Fibroblast of skin of left biceps (primary cell): ENCODE measurements around the gene CACNA2D2.

ENCODE experiments used
- DNase-seq, 2 experiments: peaks; one replicate each; pipeline ENCODE4 v3.0.0-alpha.2; 2013; ENCODE audit warnings: low read depth in 2 of 2

The CACNA2D2 gene

DNA sequence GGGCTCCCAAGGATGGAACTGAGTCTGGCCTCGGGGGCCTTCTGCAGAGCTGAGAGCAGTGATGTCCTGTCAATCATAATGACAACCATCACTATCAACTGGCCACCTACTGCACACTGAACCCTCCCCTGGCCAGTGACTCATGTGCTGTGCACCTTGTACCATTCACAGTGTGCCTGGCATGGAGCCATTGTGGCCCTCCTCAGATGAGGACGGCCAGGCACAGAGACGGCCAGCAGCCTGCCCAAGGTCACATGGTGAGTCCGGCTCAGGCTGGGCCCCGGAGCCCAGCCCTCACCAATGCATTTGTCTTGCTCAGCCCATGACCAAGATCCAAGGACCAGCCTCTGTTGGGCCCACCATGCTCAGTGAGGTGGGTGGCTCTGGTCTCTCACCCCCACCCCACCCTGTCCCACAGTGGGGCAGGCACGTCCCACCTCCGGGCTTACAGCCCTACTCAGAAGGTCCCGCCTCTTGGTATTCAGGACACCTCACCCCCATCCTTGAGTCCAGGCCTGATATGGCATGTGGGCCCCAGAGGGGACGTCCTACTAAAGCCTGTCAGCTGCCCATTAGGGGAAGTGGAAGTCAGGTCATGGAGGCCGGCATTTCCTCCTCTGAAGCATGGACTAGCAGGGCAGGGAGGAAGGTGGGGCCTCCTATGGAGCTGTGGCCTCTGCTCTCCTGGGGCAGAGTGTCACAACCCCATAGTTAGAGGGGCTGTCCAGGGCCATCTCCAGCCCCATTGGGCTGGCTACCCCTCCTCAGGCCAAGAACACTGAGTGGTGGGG is 108.2 kb downstream of the CACNA2D2 start:
- no peak for DNase-seq

- DNase-seq: no peak
Measured at GRCh38 chr3:50393061-50393460, 110.4 kb downstream of the CACNA2D2 start.

DNA sequence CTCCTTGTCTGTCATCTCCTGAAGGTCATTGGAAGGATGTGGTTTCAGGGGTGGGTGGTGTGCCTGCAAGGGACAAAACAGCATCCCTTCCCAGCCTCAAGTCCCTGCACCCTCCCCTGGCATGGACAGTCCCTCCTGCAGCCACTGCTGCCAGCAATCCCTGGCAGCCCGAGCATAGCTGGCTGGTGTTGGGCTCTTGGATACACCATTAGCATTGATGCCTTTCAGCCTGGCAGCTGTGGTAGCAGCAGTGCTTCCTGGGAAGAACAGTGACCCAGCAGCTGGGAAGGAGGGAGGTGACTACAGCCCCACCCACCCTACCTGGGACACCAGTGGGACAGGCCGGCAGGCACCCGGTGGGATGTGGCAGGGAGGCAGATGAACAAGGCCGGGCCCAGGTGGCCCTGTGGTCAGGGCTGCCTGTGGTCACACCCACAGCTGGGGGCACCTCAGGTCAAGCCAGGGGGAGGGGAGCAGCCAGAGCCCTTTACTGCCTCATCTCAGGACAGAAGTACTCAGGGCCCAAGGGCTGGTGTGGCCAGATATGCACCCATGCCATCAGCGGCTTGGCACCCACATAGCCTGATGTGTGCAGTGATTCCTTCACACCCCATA is 111.2 kb downstream of the CACNA2D2 start:
- DNase-seq: no peak

DNA sequence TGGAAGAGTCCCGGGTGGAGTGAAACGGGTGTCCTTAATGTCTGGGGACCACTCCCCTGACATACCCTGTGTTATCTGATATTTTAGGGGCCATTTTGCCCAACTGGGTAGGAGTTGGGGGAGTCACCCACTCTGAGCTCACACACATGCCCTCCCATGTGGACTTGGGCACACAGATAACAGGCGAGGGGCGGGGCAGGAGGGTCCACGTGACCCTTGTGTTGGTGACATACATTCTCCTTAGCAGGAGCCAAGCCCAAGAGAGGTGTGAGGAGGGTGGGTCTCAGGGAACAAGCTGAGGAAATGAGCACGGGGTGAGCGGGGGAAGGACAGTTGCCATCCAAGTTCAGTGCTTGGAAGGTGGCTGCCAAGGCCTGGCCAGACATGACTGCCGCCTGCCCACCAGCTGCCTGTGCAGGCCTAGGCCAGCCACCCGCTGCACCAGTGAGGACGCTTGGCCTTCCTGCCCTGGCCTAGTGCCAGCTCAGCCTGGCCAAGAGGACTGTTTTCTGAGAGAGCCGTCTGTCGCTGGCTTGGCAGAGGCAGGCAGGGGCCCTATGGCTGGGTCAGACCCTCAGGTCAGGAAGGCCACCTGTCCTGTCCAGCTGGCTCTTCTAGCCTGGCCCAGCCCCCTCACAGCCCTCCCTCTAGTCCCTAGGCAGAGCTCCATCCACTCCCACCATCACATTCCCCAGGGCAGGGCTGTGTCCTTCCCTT is 112.8 kb downstream of the CACNA2D2 start:
- no peak for DNase-seq

DNA sequence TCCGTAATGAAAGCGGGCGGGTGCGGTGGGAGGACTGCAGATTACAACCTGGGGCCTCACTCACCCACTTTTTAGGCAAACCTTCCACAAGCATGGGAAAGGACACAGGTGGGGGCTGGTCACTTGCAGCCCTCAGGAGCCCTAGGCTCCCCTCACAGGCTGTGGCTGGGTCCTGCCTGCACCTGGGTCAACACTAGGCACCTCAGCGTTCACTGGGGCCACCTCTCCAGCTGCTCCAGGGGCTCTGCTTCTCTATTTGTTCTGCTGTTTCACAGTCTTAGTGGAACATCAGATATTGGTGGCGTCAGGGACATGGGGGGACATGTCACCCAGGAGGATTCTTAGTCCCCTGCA is 114.0 kb downstream of the CACNA2D2 start:
- DNase-seq: no peak

DNA sequence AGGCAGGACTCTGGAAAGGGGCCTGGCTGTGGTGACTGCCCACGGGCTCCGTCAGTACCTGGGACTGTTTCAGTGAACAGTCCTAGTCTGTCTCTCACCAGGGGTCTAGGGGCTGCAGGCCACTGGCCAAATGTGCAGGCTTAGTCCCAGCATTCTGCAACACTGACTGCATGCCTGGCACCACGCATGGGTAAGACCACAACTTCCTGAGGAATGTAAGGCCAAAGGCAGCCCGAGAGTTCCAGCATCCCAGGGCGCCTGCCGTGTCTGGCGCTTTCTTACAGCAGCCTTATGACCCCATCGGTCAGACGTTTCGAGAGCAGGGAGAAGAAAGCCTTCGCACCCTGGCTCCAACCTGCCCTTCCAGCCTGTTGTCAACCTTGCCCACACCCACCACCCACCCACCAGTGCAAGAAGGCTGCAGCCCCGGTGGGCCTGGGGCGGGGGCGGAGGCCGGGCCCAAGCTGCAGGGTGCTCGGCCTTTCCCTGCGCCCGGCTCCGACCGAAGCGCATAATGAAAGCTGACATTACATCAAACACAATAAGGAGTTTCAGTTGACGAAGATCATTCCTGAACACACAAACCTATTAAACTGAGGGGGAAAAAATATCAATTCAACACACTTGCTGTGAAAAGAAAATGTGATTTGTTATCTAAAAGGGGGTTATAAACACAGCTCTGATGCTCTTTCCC is 114.6 kb downstream of the CACNA2D2 start:
- no peak for DNase-seq

- no peak for DNase-seq
Measured at GRCh38 chr3:50388016-50388719, 115.3 kb downstream of the CACNA2D2 start.

DNA sequence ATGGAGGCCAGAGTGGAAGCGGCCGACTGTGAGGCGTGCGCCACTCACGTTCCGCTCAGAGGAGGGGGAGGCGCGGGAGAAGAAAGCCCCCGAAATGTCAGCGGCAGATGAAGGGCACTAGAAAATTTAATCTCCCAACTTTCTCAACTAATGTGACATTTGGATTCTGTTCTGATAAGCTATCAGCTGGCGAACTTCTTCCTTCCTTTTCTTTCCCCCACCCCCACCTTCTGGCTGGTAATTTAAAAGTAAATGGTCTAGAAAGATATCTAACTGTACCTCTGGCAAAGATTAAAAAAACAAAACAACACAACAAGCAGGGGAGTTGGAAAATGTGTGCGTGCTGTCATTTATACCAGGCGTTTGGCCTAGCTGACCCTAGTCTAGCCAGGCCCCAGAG is 117.7 kb downstream of the CACNA2D2 start:
- DNase-seq: no peak

DNA sequence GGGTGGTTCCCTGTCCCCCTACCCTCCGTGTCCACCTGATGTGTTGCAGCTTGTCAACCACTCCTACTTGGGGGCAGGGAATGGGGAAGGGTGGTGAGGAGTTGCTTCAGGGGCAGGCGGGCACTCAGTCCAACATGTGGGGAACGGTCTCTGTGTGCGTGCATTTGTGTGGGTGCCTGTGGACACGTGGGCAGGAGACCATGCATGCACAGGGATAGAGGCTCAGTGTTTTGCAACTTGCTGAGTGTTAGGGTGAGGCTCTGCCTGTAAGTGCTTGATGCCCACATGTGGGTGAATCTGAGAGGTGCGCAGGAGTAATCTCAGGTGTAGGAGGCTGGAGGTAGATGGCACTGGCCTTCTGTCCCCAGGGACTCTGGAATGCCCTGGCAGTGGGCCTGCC is 119.7 kb downstream of the CACNA2D2 start:
- DNase-seq: no peak

DNA sequence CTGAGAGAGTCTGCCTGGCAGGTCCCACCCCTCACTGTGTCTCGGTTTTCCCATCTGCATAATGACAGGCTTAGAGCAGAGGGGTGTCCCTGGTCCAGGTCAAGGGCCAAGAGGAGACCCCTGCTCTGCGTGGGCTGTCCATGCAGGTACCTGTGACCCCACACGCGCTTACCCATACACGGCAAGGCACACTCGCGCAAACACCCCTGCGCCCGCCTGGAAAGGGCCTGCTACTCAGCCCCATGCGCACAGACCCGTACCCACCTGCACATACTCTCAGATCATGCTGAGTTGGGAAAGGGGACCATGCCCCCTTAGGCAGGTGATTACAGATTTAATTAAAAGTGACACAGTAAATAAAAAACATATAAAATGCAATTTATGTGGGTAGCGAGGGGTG is 120.7 kb downstream of the CACNA2D2 start:
- no peak for DNase-seq

- no peak for DNase-seq
Measured at GRCh38 chr3:50381383-50381782, 122.1 kb downstream of the CACNA2D2 start.

DNA sequence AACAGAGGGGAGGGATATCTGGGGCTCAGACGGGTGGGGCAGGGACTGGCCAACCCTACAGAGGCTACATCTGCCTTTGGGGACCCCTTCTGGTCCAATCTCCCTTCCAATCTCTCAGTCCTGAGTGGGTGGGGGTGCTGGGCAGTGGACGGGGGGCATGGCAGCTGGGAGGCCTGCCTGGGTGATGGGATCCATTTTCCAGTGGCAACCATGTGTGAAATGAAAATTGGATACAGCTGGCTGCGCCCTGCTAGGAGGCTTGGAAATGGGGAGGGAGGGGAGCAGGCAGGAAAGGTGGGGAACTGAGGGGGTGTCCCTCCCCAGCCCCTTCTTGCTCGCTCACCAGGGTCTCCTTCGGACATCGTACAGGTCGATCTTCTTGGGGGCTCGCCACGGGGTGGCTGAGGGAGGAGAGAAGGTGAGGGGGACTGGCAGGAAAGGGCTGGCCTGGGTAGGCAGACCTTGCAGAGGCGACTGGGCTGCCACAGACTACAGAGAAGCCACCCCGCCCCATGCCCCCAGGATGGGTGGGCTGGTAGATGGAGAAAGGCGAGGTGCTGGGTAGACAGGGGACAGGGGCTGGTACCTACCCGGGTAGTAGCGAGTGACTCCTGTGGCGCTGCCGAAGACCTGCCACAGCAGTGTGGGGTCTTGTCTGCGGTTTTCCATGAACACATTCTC is 122.9 kb downstream of the CACNA2D2 start:
- no peak for DNase-seq

GRCh38 chr3:50378757-50379156 is 124.7 kb downstream of the CACNA2D2 start:
- DNase-seq: no peak

DNA sequence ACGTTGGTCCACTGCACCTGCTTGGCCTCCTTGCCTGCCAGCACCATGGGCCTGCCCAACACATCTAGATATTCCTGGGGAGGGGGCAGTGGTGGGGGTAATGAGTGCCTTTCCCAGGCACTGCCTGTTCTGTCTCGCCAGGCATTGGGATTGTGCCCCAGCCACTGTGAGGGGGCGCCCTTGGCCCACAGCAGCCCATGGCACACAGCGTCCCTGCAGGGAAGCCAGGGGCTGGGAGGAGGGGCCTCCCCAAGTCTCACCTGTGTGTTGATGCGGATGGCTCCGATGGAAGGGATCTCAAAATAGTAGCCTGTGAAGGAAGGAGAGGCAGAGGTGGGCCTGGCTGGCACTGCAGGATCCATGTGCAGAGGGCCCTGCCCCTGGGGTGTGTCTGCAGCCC is 125.4 kb downstream of the CACNA2D2 start:
- DNase-seq: no peak

- DNase-seq: no peak
Measured at GRCh38 chr3:50375258-50375931, 128.0 kb downstream of the CACNA2D2 start.

DNA sequence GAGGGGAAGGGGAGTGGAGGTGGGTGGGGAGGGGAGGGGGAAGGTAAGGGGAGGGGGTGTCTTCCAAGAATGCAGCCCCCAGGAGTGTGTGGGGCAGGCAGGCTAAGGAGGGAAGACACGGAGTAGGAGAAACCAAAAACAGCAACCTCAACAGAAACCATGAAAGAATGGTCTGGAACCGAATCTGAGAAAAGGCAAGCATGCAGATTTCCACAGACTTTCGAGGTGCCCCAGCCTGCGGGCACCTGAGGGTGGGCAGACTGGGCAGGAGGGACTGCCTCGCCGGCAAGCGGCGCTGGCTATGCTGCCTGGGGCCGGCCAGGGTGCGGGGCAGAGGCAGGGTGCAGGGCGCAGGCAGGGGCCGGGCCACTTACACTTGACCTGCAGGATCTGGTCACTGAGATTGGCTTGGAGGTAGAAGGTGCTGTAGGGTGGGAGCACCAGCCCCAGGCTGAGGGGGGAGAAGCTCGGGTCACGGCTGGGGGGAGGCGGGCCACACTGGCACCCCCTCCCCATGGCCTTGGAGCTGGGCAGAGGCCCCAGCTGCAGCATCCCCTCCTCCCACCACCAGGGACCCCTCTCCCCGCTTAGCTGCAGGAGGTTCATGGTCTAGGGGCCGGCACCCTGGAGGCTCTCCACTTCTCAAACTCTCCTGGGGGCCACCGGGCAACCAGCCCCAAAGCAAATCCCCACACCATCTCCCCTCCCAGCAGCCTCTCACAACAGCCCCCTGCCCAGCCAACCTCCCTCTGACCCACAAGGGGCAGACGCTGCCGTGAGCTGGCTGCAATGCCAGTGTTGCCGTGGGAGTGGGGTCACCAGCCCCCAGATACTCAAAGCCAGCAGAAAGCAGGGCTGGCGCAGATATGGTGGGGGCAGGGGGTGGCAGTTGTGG is 128.8 kb downstream of the CACNA2D2 start:
- no peak for DNase-seq

- DNase-seq: no peak
Measured at GRCh38 chr3:50373146-50374051, 130.0 kb downstream of the CACNA2D2 start.

DNA sequence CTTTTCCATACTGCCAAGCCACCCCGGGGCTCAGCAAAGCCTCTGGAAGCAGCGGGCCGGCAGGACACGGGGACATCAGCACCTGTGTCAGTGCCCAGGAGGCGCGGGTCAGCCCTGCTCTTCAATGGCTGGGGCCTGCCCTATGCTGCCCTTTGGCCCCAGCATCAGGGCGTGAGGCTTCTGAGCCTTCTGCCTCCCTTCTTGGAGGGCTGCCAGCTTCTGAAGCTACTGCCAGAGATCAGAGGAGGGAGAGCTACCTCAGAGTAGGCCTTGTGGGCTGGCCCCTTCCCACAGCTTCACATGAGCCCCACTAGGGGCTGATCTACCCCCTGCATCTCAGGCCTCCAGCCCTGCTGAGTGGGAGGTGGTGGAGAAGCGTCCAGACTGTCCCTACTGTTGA is 131.1 kb downstream of the CACNA2D2 start:
- DNase-seq: no peak
